NB4 (cell line): ENCODE measurements around the gene MARK2.

Experiments used
- DNase-seq: peaks from one replicate; pipeline ENCODE4 v3.0.0; 2010; ENCODE audit warnings: low read depth
- H3K4me3 ChIP-seq: one replicate; pipeline ENCODE4 v1.5.1; 2011; ENCODE audit warnings: mild to moderate bottlenecking, low read depth, low read length, moderate library complexity
- CTCF ChIP-seq: IDR thresholded peaks from one replicate; pipeline ENCODE4 v1.5.1; 2012; ENCODE audit warnings: low read depth, low read length
- MAX ChIP-seq: IDR thresholded peaks from 2 replicates; pipeline ENCODE4 v1.6.1; 2011; ENCODE audit warnings: low read depth, low read length
- MYC ChIP-seq: IDR thresholded peaks from 2 replicates; pipeline ENCODE4 v1.6.1; 2011; ENCODE audit warnings: low read depth, low read length
- POLR2A ChIP-seq: IDR thresholded peaks from 2 replicates; pipeline ENCODE4 v1.6.1; 2011; ENCODE audit warnings: mild to moderate bottlenecking; ENCODE audit not compliant: insufficient read length; ENCODE audit errors: extremely low read depth

The MARK2 gene

GRCh38 chr11:63929616-63930015, 90.7 kb downstream of the MARK2 start:
- no peak for TF ChIP-seq POLR2A
- no peak for TF ChIP-seq MYC
- no peak for TF ChIP-seq MAX
- no peak for TF ChIP-seq CTCF
- no peak for DNase-seq
- H3K4me3 ChIP-seq: no peak overlapping the region

- no peak overlapping the region for H3K4me3 ChIP-seq
- no peak for DNase-seq
- no peak for TF ChIP-seq MAX
- TF ChIP-seq POLR2A: no peak
- no peak for TF ChIP-seq CTCF
- TF ChIP-seq MYC: no peak
These were observed 92.1 kb downstream of the MARK2 start for GRCh38 chr11:63931045-63931444.

- no peak for TF ChIP-seq MYC
- TF ChIP-seq POLR2A: no peak
- TF ChIP-seq CTCF: no peak
- no peak for TF ChIP-seq MAX
- no peak for DNase-seq
- no peak overlapping the region for H3K4me3 ChIP-seq
These were observed 93.0 kb downstream of the MARK2 start for GRCh38 chr11:63931876-63932275.

GRCh38 chr11:63933459-63933858, 94.5 kb downstream of the MARK2 start:
- H3K4me3 ChIP-seq: no peak overlapping the region
- no peak for DNase-seq
- TF ChIP-seq MAX (no peak), CTCF (no peak), MYC (no peak), POLR2A (no peak)

GRCh38 chr11:63937713-63938478, 99.0 kb downstream of the MARK2 start:
- TF ChIP-seq MAX (no peak; the same call in 1 of the 2 replicates), MYC (0 out of 2 replicates have a peak, but pooled peaks have one; percentile 10), CTCF (no peak), POLR2A (no peak)
- DNase-seq: peak; percentile 55
- H3K4me3 ChIP-seq: peak overlapping the region; percentile 69
